HG02571 (cell line): ENCODE results near the gene SMPX.
"Not testable (repeated sequence)": the region's sequence is repeated elsewhere in the genome, so short reads cannot be mapped to it uniquely, and the experiment has no call there.

Source experiments
- ATAC-seq: cut with Tn5 transposase; IDR thresholded peaks from one replicate; pipeline ENCODE4 v1.9.1; 2021; ENCODE audit warnings: mild to moderate bottlenecking, moderate library complexity; ENCODE audit not compliant: unreplicated experiment

SMPX gene

DNA sequence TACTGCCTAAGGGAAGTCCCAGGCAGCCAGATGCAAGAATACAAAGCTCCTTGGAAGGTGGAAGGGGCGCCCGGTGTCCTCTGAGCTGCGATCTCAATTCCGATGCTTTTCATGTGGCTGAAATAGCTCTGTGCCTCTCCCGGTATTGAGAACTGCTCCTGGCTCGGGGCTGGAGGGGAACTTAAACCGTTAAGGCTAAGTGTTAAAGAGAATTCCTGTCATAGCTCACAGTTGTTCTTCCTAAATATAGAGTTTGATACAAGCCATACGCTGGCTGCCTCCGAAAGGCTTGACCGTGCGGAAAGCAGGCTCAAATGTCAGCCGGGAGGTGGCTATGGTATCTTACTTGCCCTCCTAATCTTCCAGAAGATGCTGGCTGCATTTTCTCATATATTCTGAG, at the start of gene SMPX:
TSS of gene SMPX (minus strand) at position 157 of the 400 bp plus-strand sequence. CDS start 3,826 bp downstream, outside the sequence.
- no peak for ATAC-seq

DNA sequence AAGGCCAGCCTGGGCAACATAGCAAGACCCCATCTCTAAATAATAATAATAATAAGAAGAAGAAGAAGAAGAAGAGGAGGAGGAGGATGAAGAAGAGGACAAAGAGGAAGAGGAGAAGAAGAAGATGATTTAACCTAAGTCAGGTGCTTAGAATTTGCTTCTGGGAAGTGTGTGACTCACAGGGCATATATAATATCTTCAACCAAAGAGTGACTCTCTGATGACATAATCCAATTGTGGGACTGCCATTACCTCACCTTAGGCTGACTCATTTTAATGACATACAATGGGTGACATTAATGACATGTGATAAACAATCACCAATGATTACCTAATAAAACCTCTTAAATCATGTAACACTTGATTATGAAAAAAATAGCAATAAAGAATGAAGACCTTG, 48.8 kb upstream of the SMPX start:
- no peak for ATAC-seq

DNA sequence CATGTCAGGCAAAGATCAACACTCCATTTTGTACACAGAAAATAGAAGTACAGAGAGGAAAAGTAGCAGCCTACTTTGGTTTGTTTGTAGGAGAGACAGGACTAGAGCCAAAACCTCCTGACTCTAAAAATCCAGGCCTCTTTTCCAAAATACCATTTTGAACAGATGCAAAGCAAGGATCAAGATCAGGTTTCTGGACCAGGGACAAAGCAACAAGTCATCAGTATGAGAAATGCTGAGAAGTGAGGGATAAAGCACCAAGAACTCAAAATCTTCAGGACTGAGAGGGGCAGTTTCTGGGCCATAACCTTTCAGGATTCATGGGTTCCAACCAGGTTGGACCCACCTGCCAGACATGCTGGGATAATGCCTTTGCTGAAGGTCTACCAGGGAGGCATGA, 44.9 kb upstream of the SMPX start:
- ATAC-seq = no peak

DNA sequence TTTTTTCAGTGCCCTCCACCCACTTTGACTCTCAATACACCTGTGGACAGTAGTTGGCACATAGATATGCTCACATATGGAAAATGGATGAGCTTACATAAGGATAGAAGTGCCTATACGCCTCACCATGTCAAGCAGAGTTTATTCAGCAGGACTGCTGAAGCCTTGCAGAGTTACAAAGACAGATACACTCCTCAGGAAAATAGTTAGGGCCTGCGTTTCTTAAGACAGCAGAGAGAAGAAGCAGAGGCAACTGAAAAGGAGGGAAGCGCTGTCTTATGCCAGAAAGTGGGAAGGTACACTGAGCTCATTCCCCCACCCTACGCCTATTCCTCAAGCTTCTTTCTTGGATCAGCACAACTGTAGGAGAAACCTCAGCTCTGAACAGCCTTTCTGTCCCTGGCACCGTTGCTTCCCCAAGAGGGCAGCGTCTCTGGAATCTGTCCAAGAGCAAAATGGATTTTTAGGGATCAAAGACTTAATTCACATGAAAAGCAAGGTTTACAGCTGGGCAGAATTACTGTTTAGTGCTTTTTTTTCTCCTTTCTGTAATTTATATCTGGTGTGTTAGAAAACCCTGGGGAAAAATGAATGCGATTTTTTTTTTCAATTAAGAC, 44.2 kb upstream of the SMPX start:
- ATAC-seq = no peak

DNA sequence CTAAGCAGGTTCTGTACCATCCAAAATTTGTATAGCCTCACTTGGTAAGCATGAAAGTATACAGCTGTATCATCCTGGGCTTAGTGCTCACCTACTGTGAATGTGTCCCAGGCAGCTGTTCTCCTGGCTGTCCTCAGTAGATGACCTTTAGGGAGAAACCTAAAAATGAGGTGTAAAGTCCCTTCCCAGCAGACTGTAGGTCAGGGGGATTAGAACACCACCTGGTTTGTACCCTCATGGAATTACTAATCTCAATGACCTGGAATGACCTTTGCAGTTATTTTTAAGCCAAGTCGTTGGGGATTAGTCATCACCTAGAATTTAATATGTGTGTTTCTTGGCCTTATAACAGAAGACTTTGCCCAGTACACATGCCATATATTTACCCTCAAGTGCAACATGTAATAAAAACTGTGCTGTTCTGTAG, 42.4 kb upstream of the SMPX start:
- no peak for ATAC-seq

DNA sequence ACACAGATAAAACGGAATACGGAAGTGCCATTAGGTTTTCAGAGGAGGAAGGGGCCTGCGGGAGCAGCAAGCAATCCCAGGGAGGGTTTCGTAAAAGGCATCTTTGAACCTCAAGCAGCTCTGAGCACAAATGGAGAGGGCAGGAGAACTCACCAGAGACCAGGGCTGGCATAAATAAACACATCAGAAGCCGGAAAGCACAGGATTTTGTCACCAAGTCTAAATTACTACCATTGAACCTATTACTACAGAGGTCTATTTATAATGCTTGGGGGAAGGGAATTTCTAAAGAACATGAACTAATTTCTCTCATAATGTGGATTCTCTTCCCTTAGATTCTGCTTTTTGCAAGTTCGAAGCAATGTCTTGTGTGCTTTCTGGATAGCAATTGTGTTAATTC, 41.9 kb upstream of the SMPX start:
- ATAC-seq = no peak

DNA sequence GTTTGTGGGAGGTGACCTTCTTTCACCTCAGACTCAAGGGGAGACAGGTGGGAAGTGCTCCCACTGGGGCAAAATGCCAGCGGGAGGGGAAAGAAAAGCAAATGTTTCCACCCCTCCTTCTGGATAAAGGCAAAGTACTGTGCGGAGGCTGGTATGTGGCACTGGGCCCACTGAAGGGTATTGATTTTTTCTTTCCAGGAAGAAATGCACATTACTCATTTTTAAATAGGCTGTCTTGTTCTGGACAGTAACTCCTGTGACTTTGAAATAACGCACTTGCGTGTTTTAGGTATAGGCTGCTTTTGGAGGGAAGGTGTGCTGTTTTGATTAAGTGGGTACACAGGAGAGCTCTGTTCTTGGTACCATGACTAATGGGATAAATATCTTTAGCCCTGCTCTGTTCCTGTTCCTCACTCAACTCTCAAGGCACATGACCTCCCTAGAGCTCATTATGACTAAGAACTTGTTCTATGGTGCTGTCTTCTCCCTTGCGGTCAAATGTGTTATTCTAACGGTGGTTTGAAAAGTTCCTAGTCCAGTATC, 40.8 kb upstream of the SMPX start:
- ATAC-seq = no peak

DNA sequence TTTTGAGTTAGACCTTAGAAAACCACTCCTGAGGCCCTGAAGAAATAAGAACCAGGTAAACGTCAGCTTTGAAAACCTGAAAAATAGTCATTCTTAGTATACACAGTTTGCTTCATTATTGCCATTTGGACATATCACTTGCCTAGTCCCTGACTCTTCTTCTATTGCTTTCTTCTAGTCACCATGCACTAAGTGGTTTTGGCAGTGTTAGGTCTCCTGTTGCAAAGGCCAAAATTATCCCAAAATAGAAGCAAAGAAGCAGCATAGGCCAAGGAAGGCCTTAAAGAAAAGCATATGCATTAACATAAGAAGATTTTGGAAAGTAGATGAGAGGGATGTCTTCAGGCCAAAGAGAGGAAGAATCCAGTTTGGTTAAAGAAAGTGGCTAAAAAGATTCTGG, 24.1 kb upstream of the SMPX start:
- no peak for ATAC-seq

DNA sequence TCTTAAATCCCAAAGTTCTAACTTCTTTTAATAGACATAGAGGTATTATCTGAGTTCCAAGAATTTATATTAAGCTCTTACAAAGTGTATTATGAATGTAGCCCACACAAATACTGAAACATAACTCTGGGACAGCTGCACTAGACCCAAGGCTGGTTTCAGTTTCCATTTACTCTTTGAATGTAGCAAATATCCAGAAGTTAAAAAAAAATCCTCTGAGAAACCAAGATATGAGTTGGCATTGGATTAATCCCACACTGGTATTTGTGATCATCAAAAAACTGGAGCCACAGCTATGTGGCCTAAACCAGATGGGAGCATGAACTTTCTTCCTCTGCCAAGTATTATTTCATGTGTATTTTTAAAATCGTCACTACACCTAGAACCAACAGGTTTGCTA, 23.6 kb upstream of the SMPX start:
- no peak for ATAC-seq

DNA sequence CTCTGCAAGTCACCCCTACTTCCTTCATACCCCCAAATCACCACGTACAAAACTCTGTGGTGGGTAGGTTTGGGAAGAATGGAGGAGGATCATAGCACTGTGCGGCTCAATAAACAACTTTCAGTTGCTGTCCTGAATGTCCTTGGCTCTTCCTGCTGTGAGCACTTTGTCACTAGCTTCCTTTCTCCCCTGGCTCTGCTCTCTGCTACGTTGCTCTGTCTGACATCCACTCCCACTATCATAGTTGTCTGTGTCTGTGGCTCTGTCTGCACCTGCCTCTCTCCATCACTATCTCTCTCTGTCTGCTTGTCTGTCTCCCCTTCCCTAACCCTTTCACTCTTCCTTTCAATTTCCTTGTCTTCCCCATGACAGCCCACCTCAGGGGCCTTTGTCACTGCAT, 21.2 kb upstream of the SMPX start:
- no peak for ATAC-seq

DNA sequence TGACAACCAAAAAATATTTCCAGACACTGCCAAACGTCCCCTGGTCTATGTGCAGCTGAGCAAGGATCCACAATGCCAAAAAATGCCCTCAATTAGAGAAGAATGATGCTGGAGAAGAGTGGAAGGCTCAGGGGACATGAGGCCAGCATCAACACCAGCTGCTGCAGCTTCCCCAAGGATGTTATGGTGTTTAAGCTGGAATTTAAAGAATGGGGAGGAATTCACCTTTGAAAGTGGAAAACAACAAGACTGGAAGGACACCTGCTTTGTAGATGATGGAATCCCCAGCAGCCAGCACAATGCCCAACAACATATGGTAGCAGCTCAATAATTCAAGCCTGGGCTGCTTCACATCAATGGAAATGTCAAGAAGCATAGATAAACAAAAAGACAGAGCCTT, 20.3 kb upstream of the SMPX start:
- no peak for ATAC-seq

DNA sequence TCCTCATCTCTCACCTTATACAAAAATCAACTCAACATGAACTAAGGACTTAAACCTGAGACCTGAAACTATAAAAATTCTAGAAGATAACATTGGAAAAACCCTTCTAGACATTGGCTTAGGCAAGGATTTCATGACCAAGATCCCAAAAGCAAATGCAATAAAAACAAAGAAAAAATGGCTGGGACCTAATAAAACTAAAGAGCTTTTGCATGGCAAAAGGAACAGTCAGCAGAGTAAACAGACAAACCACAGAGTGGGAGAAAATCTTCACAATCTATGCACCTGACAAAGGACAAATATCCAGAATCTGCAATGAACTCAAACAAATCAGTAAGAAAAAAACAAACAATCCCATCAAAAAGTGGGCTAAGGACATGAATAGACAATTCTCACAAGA, 17.2 kb upstream of the SMPX start:
- ATAC-seq = not testable (repeated sequence)

DNA sequence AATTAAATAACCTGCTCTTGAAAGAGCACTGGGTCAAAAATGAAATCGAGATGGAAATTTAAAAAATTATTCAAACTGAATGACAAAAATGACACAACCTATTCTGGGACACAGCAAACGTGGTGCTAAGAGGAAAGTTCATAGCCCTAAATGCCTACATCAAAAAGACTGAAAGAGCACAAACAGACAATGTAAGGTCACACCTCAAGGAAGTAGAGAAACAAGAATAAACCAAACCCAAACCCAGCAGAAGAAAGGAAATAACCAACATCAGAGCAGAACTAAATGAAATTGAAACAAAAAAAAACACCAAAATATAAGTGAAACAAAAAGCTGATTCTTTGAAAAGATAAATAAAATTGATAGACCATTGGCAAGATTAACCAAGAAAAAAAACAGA, 15.1 kb upstream of the SMPX start:
- not testable (repeated sequence) for ATAC-seq

DNA sequence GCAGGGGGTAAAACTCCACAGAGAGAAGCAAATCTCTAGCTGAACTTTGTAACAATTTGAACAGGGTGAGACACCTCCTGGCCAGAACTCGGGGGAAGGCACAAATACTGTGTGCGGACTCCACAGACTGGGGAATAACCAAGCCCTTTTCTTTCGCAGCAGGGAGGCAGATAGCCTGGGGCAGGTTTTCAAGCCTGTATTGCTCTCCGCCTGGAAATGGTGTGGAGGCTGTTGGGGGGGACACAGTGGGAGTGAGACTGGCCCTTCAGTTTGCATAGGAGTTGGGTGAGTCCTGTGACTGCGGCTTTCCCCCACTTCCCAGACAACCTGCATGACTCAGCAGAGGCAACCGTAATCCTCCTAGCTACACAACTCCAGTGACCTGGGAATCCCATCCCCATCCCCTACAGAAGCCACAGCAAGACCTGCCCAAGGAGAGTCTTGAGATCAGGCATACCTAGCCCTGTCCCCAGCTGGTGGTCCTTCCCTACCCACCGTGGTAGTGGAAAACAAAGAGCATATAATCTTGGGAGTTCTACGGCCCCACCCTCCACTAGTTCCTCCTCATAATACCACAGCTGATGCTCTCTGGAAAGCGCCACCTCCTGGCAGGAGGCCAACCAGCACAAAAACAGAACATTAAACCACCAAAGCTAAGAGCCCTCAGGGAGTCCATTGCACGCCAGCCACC, 12.9 kb upstream of the SMPX start:
- no peak for ATAC-seq

DNA sequence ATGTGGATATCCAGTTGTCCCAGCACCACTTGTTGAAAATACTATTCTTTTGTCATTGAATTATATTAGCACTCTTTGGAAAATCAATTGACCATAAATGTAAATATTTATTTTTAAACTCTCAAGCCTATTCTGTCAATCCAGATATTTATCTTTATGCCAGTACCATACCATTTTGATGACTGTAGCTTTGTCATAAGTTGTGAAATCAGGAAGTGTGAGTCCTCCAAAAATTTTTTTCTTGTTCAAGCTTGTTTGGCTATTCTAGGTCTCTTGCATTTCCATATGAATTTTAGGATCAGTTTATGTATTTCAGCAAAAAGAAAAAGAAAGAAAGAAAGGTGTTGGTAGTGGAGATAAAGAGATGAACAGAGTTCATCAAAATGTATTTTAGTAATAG, 8.2 kb upstream of the SMPX start:
- ATAC-seq = no peak

DNA sequence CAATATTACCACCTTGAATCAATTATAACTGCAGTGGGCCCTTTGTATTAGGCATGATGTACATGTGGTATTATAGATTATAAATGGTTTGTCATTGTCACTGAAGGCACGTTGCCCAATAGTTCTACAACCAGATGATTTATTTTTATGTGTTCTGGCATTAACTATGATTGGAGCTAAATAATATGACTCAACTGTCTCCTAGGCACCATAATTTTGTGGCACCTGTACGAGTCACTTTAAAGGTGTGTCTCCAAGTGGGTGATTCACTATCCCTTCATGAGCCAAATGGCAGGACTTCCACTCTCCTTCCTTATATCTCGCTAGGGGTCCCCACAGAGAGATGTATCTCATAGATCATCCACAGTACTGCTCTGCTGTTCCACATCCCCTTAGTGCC, 6.1 kb upstream of the SMPX start:
- ATAC-seq = no peak

DNA sequence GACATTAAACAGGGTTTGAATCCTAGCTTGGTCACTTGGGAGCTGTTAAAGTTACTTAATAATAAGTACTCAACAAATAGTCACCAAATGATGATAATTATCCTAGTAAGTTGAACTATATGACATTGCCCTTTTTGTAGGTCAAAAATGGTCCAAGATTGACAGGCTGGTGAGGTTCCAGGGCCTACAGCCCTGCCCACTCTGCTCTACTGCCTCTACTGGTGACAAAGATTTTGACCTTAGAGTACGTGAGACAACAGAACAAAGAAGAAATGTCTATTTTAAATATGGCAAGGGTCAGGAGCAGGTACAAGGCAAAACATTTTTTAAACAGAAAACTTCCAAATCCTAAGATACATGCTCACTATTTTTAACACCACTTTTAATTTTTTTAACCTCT, 572 bp upstream of the SMPX start:
- no peak for ATAC-seq

DNA sequence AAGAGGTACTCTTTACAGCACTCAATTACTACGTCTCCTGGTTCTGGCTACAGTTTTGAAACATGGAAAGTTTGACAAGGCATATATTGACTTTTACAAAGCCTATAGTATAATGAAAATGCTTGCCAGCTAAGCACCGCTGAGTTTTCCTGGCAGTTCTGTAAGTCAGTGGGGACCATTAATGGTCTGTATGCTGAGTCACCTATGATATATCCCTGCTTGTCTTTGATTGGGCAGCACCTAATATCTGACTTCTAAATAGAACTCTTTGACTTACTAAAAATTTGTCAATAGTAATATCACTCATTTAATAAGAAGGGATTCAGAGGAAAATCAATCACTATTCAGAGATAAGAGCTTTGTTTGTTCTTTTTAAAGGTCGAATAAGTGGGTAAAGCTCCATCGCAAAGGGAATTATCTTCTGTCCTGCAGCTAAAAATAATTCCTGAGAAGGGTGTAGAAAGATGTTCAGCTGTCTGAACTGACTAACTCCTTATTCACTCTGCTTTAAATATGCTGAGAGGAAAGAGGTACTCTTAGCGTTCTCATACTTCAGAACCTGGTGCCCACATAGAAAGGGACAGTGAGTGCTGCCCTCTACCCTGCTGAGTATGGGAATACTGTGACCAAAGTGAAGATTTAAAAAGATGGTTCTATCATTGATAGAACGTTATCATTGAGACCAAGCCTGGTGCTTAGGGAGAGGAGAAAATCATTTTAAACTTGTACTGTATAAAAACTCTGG, 959 bp downstream of the SMPX start:
- ATAC-seq = no peak

DNA sequence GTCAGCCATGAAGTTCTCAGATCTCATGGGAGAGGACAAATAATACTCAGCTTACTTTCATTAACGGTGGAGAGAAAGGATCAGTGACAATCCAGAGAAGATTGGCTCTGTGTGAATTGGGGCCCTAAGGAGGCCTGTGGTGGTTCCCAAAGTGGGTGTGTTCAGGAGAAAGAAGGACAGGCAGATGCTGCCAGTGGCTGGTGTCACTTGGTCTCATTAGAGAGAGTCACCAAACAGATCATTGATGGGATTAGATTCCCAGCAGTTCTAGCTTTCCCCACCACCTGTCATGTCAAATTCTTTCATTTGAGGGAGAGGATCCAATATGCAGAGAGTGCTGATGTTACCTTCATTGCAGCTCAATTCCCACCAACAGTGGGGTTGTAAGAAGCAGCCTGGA, 8.0 kb downstream of the SMPX start:
- ATAC-seq = no peak

DNA sequence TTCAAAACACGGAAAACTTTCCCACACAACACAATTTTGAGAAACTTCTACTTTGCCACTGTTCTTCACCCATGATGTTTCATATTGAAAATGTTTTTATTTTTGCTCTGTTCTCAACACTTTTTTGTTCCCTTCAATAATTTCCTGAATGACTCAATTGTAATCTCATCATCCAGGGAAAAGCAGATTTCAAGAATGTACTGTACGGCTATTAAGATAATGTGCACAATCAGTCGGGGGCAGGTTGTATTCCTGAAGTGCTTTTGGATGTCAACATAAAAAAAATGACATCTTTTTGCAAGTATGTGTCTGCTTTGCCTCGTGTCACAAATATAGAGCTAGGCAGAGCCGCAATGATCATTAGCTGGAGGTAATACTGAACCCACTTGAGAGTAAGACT, 9.7 kb downstream of the SMPX start:
- ATAC-seq = no peak

DNA sequence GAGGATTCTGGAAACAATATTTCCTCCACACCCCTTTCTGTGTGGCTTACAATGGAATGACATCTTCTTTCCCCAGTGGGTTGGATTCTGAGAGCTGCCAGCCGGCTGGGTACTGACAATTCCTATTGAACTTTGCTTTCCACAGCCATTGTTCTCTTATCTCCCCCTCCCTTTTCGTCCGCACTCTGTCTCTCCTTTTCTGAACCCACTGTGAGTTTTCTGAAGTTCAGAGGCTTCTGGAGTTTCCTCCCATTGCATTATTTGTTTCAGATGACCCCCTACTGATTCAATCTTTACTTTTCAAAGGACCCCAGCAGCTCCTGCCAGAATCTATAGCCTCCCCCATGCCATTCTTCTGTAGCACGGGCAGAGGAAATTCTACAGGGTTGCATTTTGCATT, 10.4 kb downstream of the SMPX start:
- ATAC-seq = no peak

DNA sequence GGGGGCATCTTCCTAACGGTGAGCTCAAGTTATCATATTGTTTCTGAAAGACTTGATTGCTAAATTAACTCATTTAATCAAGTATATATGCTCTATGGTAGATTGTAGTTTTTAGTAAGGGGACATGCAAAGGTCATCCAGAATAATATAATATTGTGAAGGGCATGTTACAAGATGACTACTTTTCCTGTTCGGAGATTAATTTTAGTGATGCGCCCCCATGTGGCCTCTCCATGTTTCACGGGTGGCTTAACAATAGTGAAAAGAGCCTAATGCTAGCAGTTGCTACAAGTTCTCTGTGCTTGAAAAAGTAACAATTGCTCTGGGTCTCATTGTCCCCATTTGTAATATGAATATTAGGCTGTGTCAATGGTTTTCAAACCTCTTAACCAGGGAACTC, 12.2 kb downstream of the SMPX start:
- ATAC-seq = no peak
